GM18520 (cell line): ENCODE data around the gene CASR.
"Not testable (repeated sequence)": the region's sequence is repeated elsewhere in the genome, so short reads cannot be mapped to it uniquely, and the experiment has no call there.

Experiments
- ATAC-seq: cut with Tn5 transposase; IDR thresholded peaks from one replicate; pipeline ENCODE4 v1.9.1; 2021; ENCODE audit not compliant: unreplicated experiment

The CASR gene, protein sequence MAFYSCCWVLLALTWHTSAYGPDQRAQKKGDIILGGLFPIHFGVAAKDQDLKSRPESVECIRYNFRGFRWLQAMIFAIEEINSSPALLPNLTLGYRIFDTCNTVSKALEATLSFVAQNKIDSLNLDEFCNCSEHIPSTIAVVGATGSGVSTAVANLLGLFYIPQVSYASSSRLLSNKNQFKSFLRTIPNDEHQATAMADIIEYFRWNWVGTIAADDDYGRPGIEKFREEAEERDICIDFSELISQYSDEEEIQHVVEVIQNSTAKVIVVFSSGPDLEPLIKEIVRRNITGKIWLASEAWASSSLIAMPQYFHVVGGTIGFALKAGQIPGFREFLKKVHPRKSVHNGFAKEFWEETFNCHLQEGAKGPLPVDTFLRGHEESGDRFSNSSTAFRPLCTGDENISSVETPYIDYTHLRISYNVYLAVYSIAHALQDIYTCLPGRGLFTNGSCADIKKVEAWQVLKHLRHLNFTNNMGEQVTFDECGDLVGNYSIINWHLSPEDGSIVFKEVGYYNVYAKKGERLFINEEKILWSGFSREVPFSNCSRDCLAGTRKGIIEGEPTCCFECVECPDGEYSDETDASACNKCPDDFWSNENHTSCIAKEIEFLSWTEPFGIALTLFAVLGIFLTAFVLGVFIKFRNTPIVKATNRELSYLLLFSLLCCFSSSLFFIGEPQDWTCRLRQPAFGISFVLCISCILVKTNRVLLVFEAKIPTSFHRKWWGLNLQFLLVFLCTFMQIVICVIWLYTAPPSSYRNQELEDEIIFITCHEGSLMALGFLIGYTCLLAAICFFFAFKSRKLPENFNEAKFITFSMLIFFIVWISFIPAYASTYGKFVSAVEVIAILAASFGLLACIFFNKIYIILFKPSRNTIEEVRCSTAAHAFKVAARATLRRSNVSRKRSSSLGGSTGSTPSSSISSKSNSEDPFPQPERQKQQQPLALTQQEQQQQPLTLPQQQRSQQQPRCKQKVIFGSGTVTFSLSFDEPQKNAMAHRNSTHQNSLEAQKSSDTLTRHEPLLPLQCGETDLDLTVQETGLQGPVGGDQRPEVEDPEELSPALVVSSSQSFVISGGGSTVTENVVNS

DNA sequence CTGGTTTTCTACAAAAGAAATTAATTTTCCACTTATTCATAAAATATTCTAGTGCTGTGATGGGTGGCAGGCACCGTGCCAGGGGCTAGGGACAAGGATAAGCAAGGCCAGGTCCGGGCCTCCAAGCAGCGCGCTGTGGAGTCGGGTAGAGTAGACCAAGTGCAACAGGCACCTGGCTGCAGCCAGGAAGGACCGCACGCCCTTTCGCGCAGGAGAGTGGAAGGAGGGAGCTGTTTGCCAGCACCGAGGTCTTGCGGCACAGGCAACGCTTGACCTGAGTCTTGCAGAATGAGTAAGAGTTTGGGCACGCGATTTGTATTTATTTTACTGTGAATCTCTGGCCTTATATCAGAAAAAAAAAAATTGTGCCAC, at the start of gene CASR:
Gene CASR (plus strand): TSS at position 148 of the 372 bp plus-strand sequence. CDS start 70,522 bp downstream, outside the sequence.
- no peak for ATAC-seq

DNA sequence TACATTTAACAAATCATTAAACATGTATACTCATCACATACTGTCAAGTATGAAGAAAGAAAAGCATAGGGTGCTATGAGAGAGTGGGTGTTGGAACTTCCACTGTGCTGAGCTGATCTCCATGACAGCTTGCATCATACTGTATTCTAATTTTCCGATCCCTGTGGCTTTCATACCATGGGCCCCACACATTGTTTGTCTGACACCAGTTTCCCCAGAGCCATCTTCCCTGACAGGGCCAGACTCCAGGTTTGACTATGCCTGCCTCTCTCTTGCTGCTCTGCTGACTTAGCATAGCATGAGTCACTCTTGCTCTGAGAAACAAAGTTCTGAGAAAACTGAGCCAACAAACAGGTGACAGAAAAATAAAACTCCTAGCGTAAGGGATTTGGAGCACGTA, 37.0 kb upstream of the CASR start:
- peak; percentile 64 for ATAC-seq

DNA sequence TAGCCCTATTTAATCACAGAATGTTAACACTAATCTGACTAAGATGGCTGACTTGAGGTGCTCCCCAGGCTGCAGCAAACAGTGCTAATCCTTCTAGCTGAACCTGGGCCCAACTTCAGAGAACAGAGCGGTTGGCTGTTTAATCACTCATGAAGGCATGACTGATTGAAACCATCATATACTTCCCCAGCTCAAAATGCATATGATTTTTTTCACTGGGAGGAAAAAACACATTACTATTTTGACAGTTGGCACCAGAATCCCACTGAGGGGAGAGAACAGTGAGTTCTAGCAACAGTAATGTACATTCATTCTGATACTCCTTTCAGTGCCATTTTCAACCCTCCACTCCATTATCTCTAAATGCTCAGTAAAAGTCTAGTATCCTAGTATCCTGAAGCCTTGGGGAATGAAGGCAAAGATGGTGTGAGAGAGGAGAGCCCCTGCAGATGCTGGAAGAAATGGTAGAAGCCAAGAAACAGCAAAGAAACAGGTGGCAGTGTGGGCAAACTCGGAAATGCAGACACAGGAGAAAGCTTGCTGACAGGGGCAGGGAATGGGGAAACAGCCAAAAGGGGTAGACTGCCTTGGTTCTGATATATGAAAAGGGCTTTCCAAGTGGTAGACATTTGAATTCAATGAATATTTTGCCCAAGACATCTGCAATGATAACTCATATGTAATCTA, 34.4 kb upstream of the CASR start:
- ATAC-seq = no peak

DNA sequence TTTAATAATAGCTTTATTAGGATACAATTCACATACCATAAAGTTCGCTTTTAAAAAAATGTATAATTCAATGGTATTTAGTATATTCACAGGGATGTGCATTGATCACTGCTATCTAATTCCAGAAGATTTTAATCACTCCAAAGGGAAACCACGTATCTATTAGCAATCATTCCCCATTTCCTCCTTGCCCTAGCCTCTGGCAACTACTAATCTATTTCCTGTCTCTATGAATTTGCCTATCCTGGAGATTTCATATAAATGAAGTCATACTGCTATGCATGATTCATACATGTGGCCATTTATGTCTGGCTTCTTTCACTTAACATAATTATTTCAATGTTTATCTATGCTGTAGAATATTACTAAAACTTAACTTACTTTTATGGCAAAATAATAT, 32.0 kb upstream of the CASR start:
- no peak for ATAC-seq

DNA sequence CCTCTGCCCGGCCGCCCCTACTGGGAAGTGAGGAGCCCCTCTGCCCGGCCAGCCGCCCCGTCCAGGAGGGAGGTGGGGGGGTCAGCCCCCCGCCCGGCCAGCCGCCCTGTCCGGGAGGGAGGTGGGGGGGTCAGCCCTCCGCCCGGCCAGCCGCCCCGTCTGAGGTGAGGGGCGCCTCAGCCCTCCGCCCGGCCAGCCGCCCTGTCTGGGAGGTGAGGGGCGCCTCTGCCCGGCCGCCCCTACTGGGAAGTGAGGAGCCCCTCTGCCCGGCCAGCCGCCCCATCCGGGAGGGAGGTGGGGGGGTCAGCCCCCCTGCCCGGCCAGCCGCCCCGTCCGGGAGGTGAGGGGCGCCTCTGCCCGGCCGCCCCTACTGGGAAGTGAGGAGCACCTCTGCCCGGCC, 18.5 kb upstream of the CASR start:
- ATAC-seq = not testable (repeated sequence)

DNA sequence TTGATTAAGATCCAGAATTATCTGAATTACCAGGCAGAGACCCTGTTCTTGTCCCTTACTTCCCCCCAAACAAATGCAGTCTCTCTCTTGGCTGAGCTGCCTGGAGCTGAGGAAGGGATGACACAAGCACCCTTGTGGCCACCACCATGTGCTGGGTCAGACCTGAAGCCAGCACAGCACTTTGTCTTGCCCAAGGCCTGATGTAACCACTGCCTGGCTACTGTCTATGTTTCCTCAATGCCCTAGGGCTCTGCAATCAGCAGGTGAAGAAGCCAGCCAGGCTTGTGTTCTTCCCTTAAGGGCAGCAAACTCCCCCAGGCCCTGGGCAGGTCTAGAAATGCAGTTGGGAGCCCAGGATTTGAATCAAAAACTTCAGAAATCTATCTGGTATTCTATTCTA, 15.8 kb upstream of the CASR start:
- no peak for ATAC-seq

DNA sequence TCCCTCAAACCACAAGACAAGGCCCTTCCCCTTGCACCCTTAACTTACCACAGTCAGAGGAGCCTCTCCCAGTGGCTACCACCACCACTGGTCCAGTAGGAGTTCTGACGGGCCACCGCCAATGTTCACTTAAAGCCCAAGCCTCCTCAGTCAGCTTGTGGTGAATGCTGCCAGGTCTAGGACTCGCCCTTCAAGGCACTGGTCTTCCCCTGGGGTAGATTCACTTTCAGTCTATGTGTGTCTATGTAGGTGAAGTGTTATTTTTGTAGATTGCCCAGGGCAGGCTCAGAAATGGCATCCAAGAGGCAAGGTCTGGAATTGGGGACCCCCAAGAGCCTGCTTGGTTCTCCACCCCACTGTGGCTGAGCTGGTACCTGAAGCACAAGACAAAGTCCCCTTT, 15.4 kb upstream of the CASR start:
- ATAC-seq = peak; percentile 74

DNA sequence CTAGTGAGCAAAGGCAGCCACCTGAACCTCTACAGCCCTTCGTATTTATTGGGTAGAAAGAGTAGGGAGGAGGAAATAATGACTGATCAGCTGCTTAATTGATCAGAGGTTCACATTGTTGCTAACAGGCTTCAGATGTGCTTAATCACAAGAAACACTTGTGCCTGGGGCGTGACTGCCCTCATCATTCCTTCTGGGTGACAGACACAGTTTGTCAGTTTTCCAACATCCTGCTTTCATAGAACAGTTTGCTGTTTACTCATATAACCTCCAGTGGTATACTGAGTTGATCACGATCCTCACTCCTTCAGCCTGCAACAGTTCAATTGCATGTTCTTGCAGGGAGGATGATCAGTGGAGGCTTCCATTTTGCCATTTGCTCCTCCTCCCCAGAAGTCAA, 13.6 kb upstream of the CASR start:
- no peak for ATAC-seq

DNA sequence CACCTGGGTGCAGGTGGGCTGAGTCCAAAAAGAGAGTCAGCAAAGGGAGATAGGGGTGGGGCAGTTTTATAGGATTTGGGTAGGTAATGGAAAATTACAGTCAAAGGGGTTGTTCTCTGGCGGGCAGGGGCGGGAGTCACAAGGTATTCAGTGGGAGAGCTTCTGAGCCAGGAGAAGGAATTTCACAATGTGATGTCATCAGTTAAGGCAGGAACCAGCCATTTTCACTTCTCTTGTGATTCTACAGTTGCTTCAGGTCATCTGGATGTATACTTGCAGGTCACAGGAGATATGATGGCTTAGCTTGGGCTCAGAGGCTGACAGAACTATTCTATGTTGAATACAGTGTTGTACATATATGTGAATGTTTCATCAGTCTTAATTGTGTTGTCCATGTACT, 12.1 kb upstream of the CASR start:
- not testable (repeated sequence) for ATAC-seq

DNA sequence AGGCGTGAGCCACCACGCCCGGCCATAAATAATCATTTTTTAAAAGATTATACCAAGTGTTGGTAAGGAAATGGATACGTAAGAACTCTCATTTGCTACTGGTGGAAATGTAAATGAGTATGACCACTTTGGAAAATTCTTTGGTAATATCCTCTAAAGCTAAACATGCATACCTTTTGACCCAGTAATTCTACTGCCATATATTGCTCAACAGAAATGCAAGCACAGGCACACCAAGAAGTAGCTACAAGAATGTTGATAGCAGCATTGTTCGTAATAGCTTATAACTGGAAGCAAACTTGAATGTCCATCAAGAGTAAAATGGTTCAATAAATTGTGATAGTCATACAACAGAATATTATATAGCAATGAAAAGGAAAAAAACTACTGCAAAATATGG, 4.8 kb upstream of the CASR start:
- ATAC-seq = no peak

DNA sequence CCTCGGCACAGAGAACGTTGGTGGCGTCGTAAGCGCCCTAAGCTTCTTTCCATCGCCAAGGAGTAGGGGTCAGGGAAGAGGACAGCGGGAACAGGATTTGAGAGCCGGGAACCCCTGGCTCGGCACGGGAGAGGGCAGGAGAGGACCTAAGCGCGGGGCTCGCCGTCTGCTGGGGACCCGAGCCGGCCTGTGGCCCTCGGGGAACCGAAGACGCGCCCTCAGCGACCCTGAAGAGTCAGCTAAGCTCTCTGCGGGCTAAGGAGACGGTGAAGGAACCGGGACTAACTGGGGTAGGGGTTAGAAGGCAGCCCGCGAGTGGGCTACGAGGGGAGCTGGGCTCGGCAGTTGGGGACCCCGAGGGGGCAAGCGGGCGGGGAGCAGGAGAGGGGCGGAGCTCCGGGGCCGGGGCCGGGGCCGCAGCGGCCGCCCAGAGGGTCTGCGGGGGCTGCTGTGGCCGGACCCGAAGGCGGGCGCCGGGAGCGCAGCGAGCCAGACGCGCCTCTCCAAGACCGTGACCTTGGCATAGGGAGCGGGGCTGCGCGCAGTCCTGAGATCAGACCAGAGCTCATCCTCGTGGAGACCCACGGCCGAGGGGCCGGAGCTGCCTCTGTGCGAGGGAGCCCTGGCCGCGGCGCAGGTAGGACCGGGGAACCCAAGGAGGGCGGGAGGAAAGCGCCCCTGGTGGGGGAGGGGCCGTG, 574 bp downstream of the CASR start:
- no peak for ATAC-seq

DNA sequence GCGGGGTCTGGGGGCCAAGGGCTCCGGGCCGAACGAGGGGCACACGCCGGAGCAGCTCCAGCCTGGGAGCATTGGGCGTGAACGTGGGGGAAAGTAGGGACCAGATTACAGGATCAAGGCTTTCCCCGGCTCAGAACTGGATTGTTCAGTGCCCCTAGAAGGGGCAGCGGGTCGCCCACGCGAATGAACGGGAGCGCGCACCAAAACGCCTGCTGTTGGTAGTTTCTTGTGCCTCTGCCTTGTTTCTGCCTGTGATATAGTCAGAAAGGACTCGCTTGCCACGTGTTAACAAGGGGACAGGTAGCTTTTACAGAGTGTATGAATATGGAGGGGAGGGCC, 1.1 kb downstream of the CASR start:
- ATAC-seq = no peak

DNA sequence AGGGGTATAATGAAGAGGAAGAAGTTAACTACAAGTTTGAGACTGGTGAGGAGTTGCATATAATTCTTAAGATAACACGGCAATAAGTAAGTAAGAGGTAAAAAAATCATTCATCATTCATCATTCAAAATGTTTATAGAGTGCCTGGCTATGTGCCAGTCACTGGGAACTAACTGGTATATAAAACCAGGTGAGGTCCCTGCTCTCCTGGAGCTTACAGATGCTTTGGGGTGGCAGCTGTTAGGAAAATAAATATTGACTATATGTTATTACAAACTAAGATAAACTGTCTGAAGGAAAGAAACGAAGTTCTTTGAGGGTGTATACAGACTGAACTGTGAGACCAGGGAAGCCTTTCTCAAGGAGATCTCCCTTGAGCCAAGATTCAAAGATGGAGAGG, 2.9 kb downstream of the CASR start:
- no peak for ATAC-seq

DNA sequence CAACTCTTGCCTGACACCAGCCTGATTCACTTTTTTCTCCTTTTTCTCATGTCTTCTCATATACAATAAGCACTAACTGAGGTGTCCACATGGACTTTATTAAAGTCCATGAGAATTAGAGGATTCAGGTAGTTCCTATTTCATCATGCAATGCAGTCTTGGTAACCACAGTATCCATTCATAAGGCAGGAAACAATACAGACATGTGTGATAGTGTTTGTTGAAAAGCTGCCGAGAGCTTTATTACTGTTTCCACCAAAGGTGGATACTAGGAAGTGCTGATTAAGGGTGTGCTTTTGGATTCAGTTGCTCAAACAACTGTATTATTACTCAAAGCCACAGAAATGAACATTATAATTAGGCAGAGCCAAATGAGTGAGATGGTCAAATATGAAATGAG, 5.3 kb downstream of the CASR start:
- no peak for ATAC-seq

DNA sequence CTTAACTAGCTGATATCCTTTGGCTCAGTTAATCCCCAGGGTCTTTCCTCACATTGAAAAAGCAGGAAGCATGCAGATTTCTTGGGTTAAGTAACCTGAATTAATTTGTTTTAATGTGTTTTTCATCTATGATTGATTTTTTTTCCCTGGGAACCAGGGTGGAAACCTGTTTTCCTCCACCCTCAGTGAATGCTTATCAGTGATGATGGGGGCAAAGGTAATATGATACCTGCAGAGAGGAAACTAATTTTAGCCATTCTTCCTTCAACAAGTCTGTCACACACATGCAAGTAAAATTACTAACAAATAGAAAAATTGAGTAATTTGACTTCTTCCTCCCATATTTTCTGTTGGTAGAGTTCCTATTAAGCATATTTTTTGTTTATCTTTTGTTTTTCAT, 5.9 kb downstream of the CASR start:
- no peak for ATAC-seq

DNA sequence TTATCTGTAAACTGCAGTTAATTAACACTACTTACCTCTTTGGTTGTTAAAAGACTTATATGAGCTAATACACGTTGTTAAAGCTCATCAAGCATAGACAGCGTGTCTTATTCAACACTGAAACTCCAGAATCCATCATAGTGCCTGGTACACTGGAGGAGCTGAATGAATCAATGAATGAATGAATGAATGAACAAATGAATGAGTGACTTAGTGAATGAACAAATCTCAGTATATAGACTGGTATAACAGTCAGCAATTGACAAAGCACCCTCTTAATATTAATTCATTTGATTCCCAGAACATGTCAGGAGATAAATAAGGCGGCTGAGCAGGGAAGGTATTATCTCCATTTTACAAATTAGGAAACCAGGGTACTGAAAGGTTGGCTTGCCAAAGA, 7.1 kb downstream of the CASR start:
- ATAC-seq = no peak

DNA sequence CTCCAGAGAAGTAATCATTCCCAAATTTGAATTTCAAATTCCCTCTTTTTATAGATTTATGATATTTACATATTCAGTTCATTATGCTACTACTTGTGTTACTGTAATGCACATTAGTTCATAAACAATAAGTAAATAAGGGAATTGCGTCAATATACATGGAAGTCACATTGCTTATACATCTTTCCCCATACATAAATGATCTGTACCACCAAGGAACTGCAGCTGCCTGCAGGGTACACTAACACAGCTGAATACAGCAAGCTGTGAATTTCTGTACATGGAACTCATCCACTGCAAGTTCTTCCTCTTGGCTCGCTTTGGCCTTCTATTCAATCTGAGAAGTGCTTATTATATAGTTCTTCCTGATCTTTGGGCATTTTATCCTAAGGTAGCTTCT, 15.5 kb downstream of the CASR start:
- no peak for ATAC-seq

DNA sequence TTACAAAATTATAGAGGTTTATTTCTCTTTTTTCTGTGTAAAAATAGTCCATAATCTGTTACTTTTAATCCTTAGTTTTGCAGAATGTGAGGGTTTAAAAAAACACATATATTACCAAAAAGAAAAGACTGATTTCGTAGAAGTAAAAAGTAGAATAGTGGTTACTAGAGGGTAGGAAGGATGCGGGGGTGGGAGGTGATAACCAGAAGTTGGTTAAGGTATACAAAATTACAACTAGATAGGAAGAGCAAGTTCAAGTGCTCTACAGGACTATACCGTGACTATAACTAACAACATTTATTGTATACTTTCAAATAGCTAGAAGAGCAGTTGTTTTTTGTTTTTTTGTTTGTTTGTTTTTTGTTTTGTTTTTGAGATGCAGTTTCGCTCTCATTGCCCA, 16.1 kb downstream of the CASR start:
- no peak for ATAC-seq

DNA sequence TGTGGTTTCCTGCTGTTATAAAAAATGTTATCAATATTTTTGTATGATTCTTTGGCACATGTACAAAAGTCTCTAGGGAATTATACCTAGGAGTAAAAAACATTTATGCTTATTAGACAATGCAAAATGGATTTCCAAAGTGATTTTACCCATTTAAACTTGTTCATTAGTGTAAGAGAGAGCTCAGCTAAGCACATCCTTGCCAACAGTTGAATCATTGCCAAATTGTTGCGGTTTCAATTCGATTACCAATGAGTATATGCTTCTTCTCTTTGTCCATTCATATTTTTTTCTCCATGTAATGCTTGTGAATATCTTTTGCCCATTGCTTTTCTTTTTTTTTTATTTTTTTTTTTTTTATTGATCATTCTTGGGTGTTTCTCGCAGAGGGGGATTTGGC, 17.2 kb downstream of the CASR start:
- no peak for ATAC-seq

DNA sequence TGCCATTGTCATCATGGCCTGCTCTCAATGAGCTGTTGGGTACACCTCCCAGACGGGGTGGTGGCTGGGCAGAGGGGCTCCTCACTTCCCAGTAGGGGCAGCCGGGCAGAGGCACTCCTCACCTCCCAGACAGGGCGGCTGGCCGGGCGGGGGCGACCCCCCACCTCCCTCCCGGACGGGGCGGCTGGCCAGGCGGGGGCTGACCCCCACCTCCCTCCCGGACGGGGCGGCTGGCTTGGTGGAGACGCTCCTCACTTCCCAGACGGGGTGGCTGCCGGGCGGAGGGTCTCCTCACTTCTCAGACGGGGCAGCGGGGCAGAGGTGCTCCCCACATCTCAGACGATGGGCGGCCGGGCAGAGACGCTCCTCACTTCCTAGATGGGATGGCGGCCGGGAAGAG, 18.0 kb downstream of the CASR start:
- not testable (repeated sequence) for ATAC-seq

DNA sequence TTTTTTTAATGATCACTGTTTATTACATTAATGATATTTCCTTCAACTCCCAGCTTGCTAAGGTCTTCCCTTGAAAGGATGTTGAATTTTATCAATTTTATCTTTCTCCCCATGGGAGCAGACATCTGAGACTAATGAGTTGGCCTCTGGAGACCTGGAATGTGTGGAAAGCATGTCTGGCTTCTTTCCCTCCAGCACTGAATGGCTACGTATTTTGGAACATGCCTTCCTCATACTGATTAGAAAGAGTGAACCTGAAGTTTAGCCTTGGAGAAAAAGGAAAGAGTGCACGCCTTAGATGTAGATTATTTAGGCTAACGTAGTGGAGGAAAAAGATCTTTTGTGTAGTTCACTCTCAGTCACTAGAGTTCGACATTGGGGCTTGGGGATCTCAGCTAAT, 25.1 kb downstream of the CASR start:
- ATAC-seq = no peak
